Measurements from ENCODE around the gene LIX1L. TPM values are rescaled to one million over a fixed set of nuclear protein-coding genes. Genes with fewer than 3 reads are reported as not detected.

The LIX1L gene
- total RNA-seq, 4 donors from 2014 or later: 7.6 to 18.4 (median 11.3) TPM

DNA sequence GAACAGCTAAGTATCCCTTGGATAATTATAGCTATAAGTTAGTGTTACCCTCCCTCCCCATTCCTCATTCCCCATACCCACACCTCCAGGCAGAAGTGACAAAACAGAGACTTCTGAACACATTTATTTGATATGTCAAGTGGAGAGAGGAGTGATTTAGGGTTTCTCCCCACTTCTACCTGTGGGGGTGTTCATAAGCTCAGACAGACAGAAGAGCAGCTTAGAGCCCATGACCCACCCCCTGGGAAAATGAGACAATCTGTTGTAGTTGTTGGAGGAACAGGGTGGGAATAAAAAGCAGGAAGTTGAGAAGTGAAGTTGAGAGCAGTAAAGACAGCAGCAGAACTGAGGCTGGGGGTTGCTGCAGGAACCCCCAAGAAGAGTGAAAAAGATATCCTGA, 1.5 kb upstream of the LIX1L start:
- H3K4me3 ChIP-seq: no peak overlapping the region
- H3K27me3 ChIP-seq: no peaks in the 10 kb centered on the region
- DNase-seq (ENCODE audit: low spot score in 2 of 2): no peak
- no peaks in the 10 kb centered on the region for H3K36me3 ChIP-seq
- TF ChIP-seq, protein P1, sequence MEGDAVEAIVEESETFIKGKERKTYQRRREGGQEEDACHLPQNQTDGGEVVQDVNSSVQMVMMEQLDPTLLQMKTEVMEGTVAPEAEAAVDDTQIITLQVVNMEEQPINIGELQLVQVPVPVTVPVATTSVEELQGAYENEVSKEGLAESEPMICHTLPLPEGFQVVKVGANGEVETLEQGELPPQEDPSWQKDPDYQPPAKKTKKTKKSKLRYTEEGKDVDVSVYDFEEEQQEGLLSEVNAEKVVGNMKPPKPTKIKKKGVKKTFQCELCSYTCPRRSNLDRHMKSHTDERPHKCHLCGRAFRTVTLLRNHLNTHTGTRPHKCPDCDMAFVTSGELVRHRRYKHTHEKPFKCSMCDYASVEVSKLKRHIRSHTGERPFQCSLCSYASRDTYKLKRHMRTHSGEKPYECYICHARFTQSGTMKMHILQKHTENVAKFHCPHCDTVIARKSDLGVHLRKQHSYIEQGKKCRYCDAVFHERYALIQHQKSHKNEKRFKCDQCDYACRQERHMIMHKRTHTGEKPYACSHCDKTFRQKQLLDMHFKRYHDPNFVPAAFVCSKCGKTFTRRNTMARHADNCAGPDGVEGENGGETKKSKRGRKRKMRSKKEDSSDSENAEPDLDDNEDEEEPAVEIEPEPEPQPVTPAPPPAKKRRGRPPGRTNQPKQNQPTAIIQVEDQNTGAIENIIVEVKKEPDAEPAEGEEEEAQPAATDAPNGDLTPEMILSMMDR (IDR thresholded peaks at IDR 0.05): no peak
- TF ChIP-seq POLR2A (IDR thresholded peaks at IDR 0.05): no peak
- no peak for TF ChIP-seq EP300 (IDR thresholded peaks at IDR 0.05)
- no peak for TF ChIP-seq POLR2AphosphoS5 (IDR thresholded peaks at IDR 0.05)
- H3K4me1 ChIP-seq: peaks cover 83% of the 10 kb centered on the region
- H3K9me3 ChIP-seq: no peaks in the 10 kb centered on the region
- no peak overlapping the region for H3K27ac ChIP-seq

DNA sequence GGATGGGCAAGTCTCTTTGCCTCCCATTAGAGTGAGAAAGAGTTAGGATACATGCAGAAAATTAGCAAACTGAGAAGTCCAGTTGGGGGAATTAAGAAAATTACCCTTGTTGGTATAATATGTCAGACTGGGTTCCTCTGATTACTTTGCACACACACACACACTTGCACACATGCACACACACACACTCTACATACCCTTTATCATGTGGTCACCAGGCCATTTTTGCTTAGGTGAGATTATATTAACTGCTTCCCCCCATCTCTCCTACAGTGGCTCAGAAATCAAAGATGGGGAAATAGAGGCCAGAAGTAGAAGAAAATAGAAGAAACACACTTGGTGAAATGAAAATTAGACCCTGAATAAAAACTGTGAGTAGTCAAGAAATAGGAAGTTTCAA, 917 bp upstream of the LIX1L start:
- TF ChIP-seq EP300 (IDR thresholded peaks at IDR 0.05): no peak
- TF ChIP-seq, protein P1 (IDR thresholded peaks at IDR 0.05): no peak
- no peak for TF ChIP-seq POLR2A (IDR thresholded peaks at IDR 0.05)
- no peak for TF ChIP-seq POLR2AphosphoS5 (IDR thresholded peaks at IDR 0.05)
- no peak for DNase-seq (ENCODE audit: low spot score in 2 of 2)
- H3K27me3 ChIP-seq: no peaks in the 10 kb centered on the region
- peaks cover 84% of the 10 kb centered on the region for H3K4me1 ChIP-seq
- no peaks in the 10 kb centered on the region for H3K36me3 ChIP-seq
- no peak overlapping the region for H3K4me3 ChIP-seq
- H3K27ac ChIP-seq: no peak overlapping the region
- H3K9me3 ChIP-seq: no peaks in the 10 kb centered on the region

DNA sequence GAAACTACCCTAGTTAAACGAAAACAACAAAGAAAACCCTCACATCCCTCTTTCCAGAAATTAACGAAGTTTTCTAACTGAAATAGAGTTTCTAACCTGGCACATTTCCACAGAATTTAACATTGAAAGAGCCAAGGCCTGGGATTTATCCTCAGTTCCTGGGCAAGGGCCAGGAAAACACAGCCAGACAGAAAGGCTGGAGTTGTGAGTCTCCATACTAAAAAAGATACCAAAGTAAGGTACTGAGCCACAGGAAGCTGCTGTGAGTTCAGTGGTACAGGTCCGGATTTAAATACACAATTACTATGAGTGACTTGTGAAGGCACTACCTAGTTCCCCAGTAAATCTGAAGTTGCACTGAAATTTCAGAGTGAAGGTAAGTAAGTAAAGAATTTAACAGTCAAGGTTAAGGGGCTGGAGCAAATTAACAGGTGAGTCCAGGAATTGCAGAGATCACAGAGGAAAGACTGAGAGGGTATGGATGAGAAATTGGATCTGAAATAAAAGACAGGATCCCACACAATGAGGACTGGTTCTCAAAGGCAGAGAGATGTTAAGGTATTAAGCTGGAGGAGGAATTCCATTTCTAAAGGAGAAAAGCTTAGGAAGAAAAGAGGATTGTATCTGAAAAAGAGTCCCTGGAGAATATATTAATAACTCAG, 905 bp downstream of the LIX1L start:
- peak overlapping the region; percentile 91 for H3K27ac ChIP-seq
- TF ChIP-seq, protein P1 (IDR thresholded peaks at IDR 0.05): no peak
- TF ChIP-seq EP300 (IDR thresholded peaks at IDR 0.05) (no peak), POLR2AphosphoS5 (IDR thresholded peaks at IDR 0.05) (no peak), POLR2A (IDR thresholded peaks at IDR 0.05) (no peak)
- H3K4me3 ChIP-seq: peak overlapping the region; percentile 76
- H3K9me3 ChIP-seq: no peaks in the 10 kb centered on the region
- H3K27me3 ChIP-seq: no peaks in the 10 kb centered on the region
- peaks cover 71% of the 10 kb centered on the region for H3K4me1 ChIP-seq
- H3K36me3 ChIP-seq: no peaks in the 10 kb centered on the region
- no peak for DNase-seq (ENCODE audit: low spot score in 2 of 2)
- WGBS: 3% methylated on average over 3 of the region's 3 CpGs

DNA sequence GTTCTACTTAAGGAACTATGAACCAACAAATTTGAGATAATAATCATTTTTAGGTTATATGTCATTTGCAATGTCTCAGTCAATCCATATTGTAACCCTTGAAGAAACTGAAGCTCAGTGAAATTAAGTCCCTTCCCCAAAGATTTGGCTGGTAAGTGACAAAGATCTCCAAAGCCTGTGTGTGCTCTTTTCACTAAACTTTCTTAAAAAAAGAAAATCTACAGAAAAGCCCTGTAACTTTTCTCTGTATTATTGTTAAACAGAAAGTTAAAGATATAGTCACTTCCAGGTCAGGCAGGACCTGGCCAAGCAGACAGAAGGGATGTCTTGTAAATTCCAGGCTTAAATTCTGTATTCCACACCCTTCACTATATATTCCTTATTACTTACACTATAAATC, 1.5 kb downstream of the LIX1L start:
- Histone ChIP-seq H3K4me3 (peak overlapping the region; percentile 76), H3K27ac (peak overlapping the region; percentile 91), H3K27me3 (no peaks in the 10 kb centered on the region), H3K9me3 (no peaks in the 10 kb centered on the region), H3K36me3 (no peaks in the 10 kb centered on the region), H3K4me1 (peaks cover 65% of the 10 kb centered on the region)
- TF ChIP-seq POLR2A (IDR thresholded peaks at IDR 0.05) (no peak), EP300 (IDR thresholded peaks at IDR 0.05) (no peak), POLR2AphosphoS5 (IDR thresholded peaks at IDR 0.05) (no peak)
- TF ChIP-seq, protein P1 (IDR thresholded peaks at IDR 0.05): no peak
- no peak for DNase-seq (ENCODE audit: low spot score in 2 of 2)

DNA sequence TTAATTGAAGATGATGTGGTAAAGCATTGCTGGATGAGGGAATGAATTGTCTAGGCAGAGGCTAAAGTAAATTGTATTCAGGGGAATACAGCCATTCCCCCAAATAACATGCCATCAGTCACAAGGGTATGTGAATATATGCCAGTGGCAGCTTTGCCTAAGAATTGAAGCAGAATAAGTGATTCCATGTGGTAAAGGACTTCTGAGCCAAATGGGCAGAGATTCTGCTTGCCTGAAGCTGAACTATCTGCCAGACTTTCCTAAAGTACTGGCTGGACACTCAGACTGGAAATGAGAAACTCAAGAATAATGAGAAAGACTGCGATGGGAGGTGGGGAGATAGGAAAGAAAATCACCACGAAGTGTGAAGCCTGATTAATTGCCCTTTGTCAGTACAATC, 2.4 kb downstream of the LIX1L start:
- peak overlapping the region; percentile 40 for H3K27ac ChIP-seq
- no peaks in the 10 kb centered on the region for H3K36me3 ChIP-seq
- no peak for DNase-seq (ENCODE audit: low spot score in 2 of 2)
- TF ChIP-seq POLR2AphosphoS5 (IDR thresholded peaks at IDR 0.05) (no peak), EP300 (IDR thresholded peaks at IDR 0.05) (no peak), POLR2A (IDR thresholded peaks at IDR 0.05) (no peak)
- TF ChIP-seq, protein P1 (IDR thresholded peaks at IDR 0.05): no peak
- no peaks in the 10 kb centered on the region for H3K9me3 ChIP-seq
- WGBS: 54% methylated on average over 2 of the region's 2 CpGs
- H3K27me3 ChIP-seq: no peaks in the 10 kb centered on the region
- H3K4me3 ChIP-seq: no peak overlapping the region
- H3K4me1 ChIP-seq: peaks cover 56% of the 10 kb centered on the region
